KMS-11 (cell line): Measurements from ENCODE around the gene CCL24.
"Not testable (repeated sequence)": the region's sequence is repeated elsewhere in the genome, so short reads cannot be mapped to it uniquely, and the experiment has no call there.

ENCODE experiments used
- H2AFZ ChIP-seq: fragments of 200-600 bp; sonication (generic); 2 replicates; pipeline ENCODE4 v1.6.1; 2016; ENCODE audit warnings: antibody characterized with exemption, mixed run types, low read depth
- H3K27ac ChIP-seq: fragments of 200-600 bp; sonication (generic); 2 replicates; pipeline ENCODE4 v1.6.1; 2016; ENCODE audit warnings: mild to moderate bottlenecking, mixed run types
- H3K27me3 ChIP-seq: fragments of 200-600 bp; sonication (generic); 2 replicates; pipeline ENCODE4 v1.6.1; 2017; ENCODE audit warnings: mild to moderate bottlenecking, low read depth, mixed run types, moderate library complexity; ENCODE audit not compliant: insufficient read depth
- H3K36me3 ChIP-seq: fragments of 200-600 bp; sonication (generic); 2 replicates; pipeline ENCODE4 v1.6.1; 2017; ENCODE audit warnings: mild to moderate bottlenecking, mixed run types; ENCODE audit not compliant: insufficient read depth
- H3K4me1 ChIP-seq: fragments of 200-600 bp; sonication (generic); 2 replicates; pipeline ENCODE4 v1.6.1; 2016; ENCODE audit warnings: mild to moderate bottlenecking, low read depth, mixed run types; ENCODE audit not compliant: poor library complexity, severe bottlenecking
- H3K4me2 ChIP-seq: fragments of 200-600 bp; sonication (generic); 2 replicates; pipeline ENCODE4 v1.7.0; 2016; ENCODE audit warnings: mild to moderate bottlenecking, mixed run types
- H3K4me3 ChIP-seq: fragments of 200-600 bp; sonication (generic); IDR thresholded peaks from 2 replicates; pipeline ENCODE4 v1.6.1; 2017; ENCODE audit warnings: low read depth, low read length, mixed read lengths; ENCODE audit not compliant: insufficient read depth
- H3K79me2 ChIP-seq: fragments of 200-600 bp; sonication (generic); 2 replicates; pipeline ENCODE4 v1.6.1; 2016; ENCODE audit warnings: low read depth, mixed run types; ENCODE audit not compliant: insufficient read depth
- H3K9ac ChIP-seq: fragments of 200-600 bp; sonication (generic); 2 replicates; pipeline ENCODE4 v1.6.1; 2016; ENCODE audit warnings: mild to moderate bottlenecking, mixed run types
- H4K20me1 ChIP-seq: fragments of 200-600 bp; sonication (generic); 2 replicates; pipeline ENCODE4 v1.6.1; 2016; ENCODE audit warnings: mild to moderate bottlenecking, mixed run types; ENCODE audit not compliant: insufficient read depth
- TF ChIP-seq, protein P1 (sequence below): fragments of 200-600 bp; sonication (generic); conservative IDR thresholded peaks from 2 replicates; pipeline ENCODE4 v1.6.1; 2017; ENCODE audit warnings: low read depth, mild to moderate bottlenecking, antibody characterized with exemption, low read length, moderate library complexity, mixed read lengths

Gene CCL24

DNA sequence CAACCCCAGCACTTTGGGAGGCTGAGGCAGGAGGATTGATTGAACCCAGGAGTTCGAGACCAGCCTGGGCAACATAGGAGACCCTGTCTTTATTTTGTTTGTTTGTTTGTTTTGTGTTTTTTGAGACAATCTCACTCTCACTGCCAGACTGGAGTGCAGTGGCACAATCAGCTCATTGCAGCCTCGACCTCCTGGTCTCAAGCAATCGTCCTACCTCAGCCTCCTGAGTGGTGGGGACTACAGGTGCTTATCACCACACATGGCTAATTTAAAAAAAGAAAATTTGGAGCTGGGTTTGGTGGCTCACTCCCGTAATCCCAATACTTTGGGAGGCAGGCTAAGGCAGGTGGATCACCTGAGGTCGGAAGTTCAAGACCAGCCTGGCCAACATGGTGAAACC is 30.6 kb upstream of the CCL24 start:
- Histone ChIP-seq H2AFZ (no peak overlapping the region), H4K20me1 (no peaks in the 10 kb centered on the region), H3K36me3 (no peaks in the 10 kb centered on the region), H3K27ac (no peak overlapping the region), H3K27me3 (no peaks in the 10 kb centered on the region), H3K9ac (no peak overlapping the region), H3K4me3 (no peak overlapping the region), H3K79me2 (no peaks in the 10 kb centered on the region), H3K4me2 (no peak overlapping the region), H3K4me1 (no peaks in the 10 kb centered on the region)
- TF ChIP-seq, protein P1, sequence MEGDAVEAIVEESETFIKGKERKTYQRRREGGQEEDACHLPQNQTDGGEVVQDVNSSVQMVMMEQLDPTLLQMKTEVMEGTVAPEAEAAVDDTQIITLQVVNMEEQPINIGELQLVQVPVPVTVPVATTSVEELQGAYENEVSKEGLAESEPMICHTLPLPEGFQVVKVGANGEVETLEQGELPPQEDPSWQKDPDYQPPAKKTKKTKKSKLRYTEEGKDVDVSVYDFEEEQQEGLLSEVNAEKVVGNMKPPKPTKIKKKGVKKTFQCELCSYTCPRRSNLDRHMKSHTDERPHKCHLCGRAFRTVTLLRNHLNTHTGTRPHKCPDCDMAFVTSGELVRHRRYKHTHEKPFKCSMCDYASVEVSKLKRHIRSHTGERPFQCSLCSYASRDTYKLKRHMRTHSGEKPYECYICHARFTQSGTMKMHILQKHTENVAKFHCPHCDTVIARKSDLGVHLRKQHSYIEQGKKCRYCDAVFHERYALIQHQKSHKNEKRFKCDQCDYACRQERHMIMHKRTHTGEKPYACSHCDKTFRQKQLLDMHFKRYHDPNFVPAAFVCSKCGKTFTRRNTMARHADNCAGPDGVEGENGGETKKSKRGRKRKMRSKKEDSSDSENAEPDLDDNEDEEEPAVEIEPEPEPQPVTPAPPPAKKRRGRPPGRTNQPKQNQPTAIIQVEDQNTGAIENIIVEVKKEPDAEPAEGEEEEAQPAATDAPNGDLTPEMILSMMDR = no peak

GRCh38 chr7:75843613-75844116 is 30.1 kb upstream of the CCL24 start:
- H3K4me1 ChIP-seq = no peaks in the 10 kb centered on the region
- H3K9ac ChIP-seq = no peak overlapping the region
- H3K79me2 ChIP-seq = no peaks in the 10 kb centered on the region
- TF ChIP-seq, protein P1 = no peak
- H3K27me3 ChIP-seq = no peaks in the 10 kb centered on the region
- H3K27ac ChIP-seq = no peak overlapping the region
- no peak overlapping the region for H2AFZ ChIP-seq
- no peaks in the 10 kb centered on the region for H4K20me1 ChIP-seq
- no peak overlapping the region for H3K4me2 ChIP-seq
- no peak overlapping the region for H3K4me3 ChIP-seq
- no peaks in the 10 kb centered on the region for H3K36me3 ChIP-seq

GRCh38 chr7:75842836-75843446 is 29.3 kb upstream of the CCL24 start:
- Histone ChIP-seq H3K4me1 (no peaks in the 10 kb centered on the region), H3K9ac (no peak overlapping the region), H3K27me3 (no peaks in the 10 kb centered on the region), H3K36me3 (no peaks in the 10 kb centered on the region), H3K27ac (no peak overlapping the region), H2AFZ (no peak overlapping the region), H4K20me1 (no peaks in the 10 kb centered on the region), H3K4me3 (no peak overlapping the region), H3K79me2 (no peaks in the 10 kb centered on the region), H3K4me2 (no peak overlapping the region)
- TF ChIP-seq, protein P1 = no peak

DNA sequence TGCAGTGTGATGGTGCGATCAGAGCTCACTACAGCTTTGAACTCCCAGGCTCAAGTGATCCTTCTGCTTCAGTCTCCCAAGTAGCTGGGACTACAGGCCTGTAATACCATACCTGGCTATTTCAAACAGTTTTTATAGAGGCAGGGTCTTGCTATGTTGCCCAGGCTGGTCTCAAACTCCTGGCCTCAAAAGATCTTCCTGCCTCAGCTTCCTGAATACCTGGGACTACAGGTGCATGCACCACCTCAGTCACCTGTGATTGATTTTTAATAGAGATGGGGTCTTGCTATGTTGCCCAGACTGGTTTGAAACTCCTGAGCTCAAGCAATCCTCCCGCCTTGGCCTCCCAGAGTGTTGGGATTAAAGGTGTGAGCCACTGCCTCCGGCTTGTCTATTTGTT is 26.4 kb upstream of the CCL24 start:
- Histone ChIP-seq H3K27me3 (no peaks in the 10 kb centered on the region), H3K27ac (no peak overlapping the region), H3K9ac (no peak overlapping the region), H4K20me1 (no peaks in the 10 kb centered on the region), H3K4me2 (no peak overlapping the region), H3K4me1 (no peaks in the 10 kb centered on the region), H3K4me3 (no peak overlapping the region), H3K79me2 (no peaks in the 10 kb centered on the region), H2AFZ (no peak overlapping the region), H3K36me3 (no peaks in the 10 kb centered on the region)
- TF ChIP-seq, protein P1 = no peak

DNA sequence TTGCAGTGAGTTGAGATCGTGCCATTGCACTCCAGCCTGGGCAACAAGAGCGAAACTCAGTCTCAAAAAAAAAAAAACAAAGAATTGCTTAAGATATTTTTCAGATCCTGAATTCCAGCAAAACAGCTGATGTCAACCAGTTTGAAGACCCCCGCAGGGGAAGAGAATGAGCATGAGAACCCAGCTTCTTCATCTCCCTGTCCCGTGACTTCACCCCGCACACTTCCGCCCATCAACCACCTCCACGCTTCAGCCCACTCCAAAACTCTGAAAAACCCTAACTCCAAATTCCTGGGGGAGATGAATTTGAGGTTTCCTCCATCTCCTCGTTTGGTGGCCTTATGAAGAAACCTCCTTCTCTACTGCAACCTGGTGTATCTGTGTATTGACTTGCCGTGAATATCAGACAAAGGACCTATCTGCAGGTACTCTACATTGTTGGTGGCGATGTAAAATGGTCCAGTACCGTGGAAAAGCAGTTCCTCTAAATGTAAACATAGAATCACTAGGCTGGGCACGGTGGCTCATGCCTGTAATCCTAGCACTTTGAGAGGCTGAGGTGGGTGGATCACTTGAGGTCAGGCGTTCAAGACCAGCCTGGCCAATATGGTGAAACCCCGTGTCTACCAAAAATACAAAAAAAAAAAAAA is 24.8 kb upstream of the CCL24 start:
- H3K4me3 ChIP-seq, H3K27me3 ChIP-seq, H2AFZ ChIP-seq, H3K79me2 ChIP-seq, H3K27ac ChIP-seq, H3K4me1 ChIP-seq, H3K4me2 ChIP-seq, H3K36me3 ChIP-seq, H4K20me1 ChIP-seq, H3K9ac ChIP-seq: not testable (repeated sequence)
